GM19455 (cell line): ENCODE results near the gene MATR3.
"Not testable (repeated sequence)": the region's sequence is repeated elsewhere in the genome, so short reads cannot be mapped to it uniquely, and the experiment has no call there.

ENCODE experiments used
- ATAC-seq: cut with Tn5 transposase; IDR thresholded peaks from one replicate; pipeline ENCODE4 v1.9.1; 2021; ENCODE audit not compliant: unreplicated experiment

The MATR3 gene

GRCh38 chr5:139293507-139294373, at the start of gene MATR3:
Gene MATR3 (plus strand): TSS chr5:139293740. CDS start chr5:139307416, 13,676 bp downstream.
- ATAC-seq: peak; percentile 76

DNA sequence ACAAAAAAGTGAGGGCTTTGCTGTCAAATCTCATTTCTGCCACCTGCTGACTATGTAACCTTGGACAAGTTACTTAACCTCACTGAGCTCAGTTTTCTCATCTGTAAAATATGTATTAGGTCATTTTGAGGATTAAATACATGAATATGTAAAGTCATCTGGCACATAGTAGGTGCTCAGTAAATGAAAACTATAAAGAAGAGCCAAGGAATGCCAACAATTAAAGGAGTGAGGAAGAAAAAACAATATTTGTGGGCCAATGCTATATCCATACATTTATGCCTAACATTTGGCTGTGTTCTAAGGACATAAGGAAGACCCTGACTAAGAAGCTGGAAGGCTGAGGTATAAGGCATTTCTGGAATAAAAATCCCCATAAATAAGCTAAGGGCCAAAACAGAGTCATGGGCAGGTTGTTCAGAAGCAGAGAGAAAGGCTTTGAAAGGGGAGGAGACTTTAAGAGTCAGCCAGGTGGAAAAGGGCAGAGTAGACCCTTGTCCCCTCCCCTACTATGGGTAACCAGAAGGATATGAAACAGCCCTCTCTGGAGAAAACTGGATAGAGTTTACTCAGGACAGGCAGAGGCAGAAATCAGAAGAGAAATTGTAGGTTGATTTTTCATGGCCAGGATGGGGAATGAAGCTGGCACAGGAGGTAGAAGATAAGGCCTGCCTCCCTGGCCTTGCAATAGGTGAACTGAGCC, 47.8 kb upstream of the MATR3 start:
- no peak for ATAC-seq

DNA sequence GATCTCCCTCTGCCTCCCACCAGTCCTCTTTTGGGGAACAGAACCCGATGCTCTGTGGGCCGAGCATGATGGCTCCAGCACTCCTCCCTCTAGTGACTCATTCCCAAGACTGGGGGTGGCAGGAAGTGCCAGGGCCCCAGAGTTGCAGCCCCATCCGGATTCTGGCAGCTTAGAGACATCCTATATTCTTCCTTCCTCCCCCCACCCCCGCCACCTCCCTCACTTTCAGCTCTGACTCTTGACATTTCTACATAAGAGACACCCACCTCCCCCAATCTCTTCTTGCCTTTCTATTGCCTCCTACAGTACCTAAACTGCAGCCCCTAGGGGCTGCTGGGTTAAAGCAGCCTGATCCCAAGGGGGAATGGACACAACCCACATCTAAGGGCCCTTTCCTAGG, 47.1 kb upstream of the MATR3 start:
- no peak for ATAC-seq

DNA sequence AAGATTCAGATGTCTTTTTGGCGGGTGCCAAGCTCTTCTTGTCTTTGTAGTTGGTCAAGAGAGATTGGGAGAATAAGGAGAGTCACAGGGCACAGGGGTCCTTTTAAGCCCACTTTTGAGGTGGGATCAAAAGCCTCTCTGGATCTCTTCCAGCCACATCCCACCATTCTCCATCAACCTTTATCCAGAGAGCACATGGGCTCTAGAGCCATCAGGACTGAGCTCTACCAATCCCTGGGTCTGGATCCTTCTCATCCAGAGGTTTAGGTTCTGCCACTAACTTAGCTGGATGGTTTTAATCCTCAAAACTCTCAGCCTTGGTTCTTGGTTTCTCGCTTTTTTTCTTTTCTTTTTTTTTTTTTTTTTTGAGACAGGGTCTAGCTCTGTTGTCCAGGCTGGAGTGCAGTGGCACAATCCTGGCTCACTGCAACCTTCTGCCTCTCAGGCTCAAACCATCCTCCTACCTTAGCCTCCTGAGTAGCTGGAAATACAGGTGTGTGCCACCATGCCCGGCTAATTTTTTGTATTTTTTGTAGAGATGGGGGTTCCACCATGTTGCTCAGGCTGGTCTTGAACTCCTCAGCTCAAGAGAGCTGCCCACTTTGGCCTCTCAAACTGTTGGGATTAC, 44.6 kb upstream of the MATR3 start:
- no peak for ATAC-seq

DNA sequence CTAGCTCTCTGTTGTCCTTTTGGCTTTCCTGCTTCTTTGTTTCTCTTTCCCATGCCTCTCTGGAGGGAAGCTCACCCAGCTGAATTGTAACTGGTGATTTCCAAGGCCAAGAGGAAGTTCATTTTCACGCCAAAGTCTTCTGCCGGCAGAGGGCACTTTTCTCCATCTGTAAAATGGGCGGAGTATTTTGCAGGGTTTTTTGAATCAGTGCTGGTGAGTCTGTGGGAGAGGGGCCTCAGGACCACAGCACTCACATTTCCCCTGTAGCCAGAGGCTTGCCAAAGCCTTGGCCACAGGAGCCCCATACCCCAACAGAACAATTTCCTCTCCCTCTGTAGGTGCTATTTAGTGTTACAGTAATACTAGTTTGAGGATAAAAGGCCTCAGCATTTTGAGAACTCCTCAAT, 42.3 kb upstream of the MATR3 start:
- ATAC-seq: no peak

GRCh38 chr5:139251695-139252288, 41.7 kb upstream of the MATR3 start:
- no peak for ATAC-seq

GRCh38 chr5:139253115-139253514, 40.4 kb upstream of the MATR3 start:
- ATAC-seq: no peak

DNA sequence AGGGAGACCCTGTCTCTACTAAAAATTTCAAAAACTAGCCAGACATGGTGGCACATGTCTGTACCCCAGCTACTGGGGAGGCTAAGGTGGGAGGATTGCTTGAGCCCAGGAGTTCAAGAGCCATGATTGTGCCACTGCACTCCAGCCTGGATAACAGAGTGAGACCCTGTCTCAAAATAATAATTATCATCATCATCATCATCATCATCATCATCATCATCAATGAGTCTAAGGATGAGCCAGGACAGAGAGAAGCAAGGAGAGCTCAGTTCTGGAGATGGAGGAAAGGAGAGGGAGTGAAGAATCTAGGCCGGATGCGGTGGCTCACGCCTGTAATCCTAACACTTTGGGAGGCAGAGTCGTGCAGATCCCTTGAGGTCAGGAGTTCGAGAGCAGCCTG, 36.7 kb upstream of the MATR3 start:
- no peak for ATAC-seq

DNA sequence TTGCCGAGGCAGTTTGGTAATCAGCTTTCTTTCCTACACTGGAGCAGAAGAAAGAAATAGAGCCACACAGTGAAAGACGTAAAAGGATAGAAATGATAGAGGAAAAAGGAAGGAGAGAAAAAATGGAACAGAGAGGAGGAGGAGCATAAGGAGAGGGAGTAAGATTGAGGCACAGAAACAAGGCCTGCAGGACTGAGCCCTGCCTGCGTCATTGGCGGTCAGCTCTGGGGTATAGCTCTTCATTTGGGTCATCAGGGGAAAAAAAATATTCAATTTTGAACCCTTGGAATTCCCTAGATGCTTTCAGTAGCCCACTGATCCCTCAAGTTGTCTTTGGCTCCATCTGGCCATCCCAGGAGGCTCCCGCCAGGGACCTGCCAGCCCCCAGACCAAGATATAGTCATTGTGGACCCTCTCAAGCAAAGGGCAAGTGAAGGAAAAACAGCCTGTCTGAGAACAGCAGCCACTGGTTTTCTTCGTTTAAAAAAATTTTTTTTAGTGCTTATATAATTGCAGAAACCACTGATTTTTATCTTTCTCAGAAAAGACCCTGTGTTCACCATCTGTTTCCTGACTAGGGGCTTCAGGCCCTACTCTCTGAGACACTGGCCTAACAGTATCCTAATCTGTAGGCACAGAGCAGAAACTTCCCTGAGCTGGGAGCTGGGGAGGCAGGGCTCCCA, 31.3 kb upstream of the MATR3 start:
- no peak for ATAC-seq

- peak; percentile 66 for ATAC-seq
Measured at GRCh38 chr5:139262742-139263445, 30.6 kb upstream of the MATR3 start.

DNA sequence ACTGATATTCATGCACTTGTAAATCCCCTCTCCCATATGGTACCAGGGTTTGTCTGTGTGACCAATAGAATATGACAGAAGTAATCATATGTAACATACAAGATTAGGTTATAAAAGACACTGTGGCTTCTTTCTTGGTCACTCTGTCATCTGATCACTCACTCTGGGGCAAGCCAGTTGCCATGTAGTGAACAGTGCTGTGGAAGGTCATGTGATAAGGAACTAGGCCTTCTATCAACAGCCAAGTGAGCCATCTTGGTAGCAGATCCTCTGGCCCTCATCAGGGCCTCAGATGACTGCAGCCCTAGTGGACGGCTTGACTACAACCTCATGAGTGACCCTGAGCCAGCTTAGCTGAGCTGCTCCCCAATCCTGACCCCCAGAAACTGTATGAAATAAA, 30.0 kb upstream of the MATR3 start:
- no peak for ATAC-seq

GRCh38 chr5:139263946-139264345, 29.6 kb upstream of the MATR3 start:
- no peak for ATAC-seq

GRCh38 chr5:139265001-139265400, 28.5 kb upstream of the MATR3 start:
- ATAC-seq: no peak

DNA sequence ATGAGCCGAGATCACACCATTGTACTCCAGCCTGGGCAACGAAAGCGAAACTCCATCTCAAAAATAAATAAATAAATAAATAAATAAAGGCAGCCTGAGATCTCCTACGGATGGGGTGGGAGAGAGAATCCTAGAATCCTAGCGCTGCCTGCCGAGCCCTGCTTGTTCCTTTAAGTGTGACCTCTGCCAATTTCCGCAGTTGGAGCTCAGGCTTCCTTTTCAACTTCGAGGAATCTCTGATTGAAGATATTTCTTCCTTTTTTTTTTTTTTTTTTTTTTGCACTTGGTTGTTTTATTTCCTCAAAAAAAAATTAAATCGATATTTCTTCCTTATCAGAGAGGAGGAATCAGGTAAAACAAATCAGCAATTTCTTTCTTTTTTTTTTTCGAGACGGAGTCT, 27.3 kb upstream of the MATR3 start:
- ATAC-seq: no peak

- no peak for ATAC-seq
Measured at GRCh38 chr5:139267481-139267880, 26.1 kb upstream of the MATR3 start.

- ATAC-seq: no peak
Measured at GRCh38 chr5:139268364-139269202, 25.0 kb upstream of the MATR3 start.

GRCh38 chr5:139270718-139271117, 22.8 kb upstream of the MATR3 start:
- not testable (repeated sequence) for ATAC-seq

DNA sequence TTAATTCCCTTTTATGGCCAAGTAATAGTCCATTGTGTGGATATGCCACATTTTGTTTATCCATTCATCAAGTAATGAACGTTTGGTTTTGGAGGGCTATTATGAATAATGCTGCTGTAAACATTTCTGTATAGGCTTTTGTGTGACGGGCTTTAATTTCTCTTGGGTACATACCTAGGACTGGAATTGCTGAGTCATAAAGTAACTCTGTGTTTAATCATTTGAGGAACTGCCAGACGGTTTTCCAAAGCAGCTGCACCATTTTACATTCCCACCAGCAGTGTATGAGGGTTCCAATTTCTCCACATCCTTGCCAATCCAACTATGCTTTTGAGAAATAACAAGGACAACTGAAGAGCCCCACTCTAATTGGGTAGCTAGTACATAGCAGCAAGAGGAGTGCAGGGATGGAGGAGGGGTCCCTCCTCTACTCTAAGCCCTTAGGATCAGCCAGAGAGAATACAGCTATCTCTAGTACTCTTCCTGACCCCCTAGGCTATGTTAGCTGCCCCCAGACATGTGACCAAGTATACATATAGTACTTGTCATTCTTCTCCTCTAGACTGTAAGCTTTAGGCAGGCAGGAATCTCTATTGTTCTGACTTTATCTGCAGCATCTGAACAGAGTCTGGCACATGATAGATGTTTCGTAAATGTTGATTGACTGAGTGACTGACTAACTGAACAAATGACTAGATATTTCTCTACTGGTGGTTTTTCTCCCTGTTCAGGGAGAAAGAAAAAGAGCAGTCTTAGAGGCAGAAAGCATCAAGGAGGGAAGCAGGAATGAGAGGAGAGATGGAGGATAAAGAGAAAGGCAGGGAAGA, 22.1 kb upstream of the MATR3 start:
- ATAC-seq: no peak
